Neural cell (in vitro differentiated cells): ENCODE results near the gene AGXT.

ENCODE experiments used
- EP300 ChIP-seq: fragments of 450-650 bp; conservative IDR thresholded peaks from 2 replicates; pipeline ENCODE4 v1.6.1; 2014; ENCODE audit warnings: antibody characterized with exemption, mild to moderate bottlenecking, moderate library complexity; ENCODE audit not compliant: poor library complexity, severe bottlenecking
- EZH2 ChIP-seq: fragments of 200-600, 300-800 bp; shearing (Covaris generic), sonication (generic); IDR thresholded peaks from 2 replicates; pipeline ENCODE4 v1.6.1; 2014; ENCODE audit warnings: antibody characterized with exemption, low read length, borderline replicate concordance, mild to moderate bottlenecking; ENCODE audit not compliant: insufficient read depth, poor library complexity, severe bottlenecking
- MXI1 ChIP-seq: fragments of 450-650 bp; conservative IDR thresholded peaks from 2 replicates; pipeline ENCODE4 v1.6.1; 2014; ENCODE audit warnings: antibody characterized with exemption, mild to moderate bottlenecking; ENCODE audit not compliant: poor library complexity, severe bottlenecking
- RAD21 ChIP-seq: fragments of 450-650 bp; conservative IDR thresholded peaks from 2 replicates; pipeline ENCODE4 v1.6.1; 2014; ENCODE audit warnings: antibody characterized with exemption, mild to moderate bottlenecking, moderate library complexity
- SMC3 ChIP-seq: fragments of 450-650 bp; conservative IDR thresholded peaks from 2 replicates; pipeline ENCODE4 v1.6.1; 2014; ENCODE audit warnings: antibody characterized with exemption, mild to moderate bottlenecking, moderate library complexity; ENCODE audit not compliant: poor library complexity
- TAF1 ChIP-seq: IDR thresholded peaks from 2 replicates; pipeline ENCODE4 v1.6.1; 2012; ENCODE audit warnings: low read depth
- TF ChIP-seq, protein P1 (sequence below): fragments of 450-650 bp; IDR thresholded peaks from 2 replicates; pipeline ENCODE4 v1.5.1; 2014; ENCODE audit warnings: antibody characterized with exemption, mild to moderate bottlenecking, moderate library complexity; ENCODE audit not compliant: poor library complexity, severe bottlenecking
- TF ChIP-seq, protein P2 (sequence below): IDR thresholded peaks from 2 replicates; pipeline ENCODE4 v1.6.1; 2012; ENCODE audit warnings: borderline replicate concordance

DNA sequence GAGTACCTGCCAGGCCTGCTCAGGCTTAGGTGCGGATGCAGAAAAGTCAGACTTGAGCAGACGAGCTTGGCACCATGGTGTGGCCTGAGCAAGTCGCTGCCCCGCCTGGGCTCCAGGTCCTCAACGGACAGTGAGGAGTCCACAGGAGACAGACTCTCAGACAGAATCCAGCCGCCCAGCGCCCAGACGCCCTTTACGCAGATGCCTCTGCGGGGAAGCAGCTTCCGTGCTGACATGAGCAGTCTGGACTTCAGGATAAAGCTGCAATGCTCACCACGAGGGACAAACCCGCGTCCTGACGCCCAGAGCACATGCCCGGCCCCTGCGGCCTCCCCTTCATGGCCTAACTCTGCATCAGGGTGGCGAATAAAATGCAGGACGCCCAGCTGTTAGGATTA is 30.8 kb downstream of the AGXT start:
- TF ChIP-seq, protein P1, sequence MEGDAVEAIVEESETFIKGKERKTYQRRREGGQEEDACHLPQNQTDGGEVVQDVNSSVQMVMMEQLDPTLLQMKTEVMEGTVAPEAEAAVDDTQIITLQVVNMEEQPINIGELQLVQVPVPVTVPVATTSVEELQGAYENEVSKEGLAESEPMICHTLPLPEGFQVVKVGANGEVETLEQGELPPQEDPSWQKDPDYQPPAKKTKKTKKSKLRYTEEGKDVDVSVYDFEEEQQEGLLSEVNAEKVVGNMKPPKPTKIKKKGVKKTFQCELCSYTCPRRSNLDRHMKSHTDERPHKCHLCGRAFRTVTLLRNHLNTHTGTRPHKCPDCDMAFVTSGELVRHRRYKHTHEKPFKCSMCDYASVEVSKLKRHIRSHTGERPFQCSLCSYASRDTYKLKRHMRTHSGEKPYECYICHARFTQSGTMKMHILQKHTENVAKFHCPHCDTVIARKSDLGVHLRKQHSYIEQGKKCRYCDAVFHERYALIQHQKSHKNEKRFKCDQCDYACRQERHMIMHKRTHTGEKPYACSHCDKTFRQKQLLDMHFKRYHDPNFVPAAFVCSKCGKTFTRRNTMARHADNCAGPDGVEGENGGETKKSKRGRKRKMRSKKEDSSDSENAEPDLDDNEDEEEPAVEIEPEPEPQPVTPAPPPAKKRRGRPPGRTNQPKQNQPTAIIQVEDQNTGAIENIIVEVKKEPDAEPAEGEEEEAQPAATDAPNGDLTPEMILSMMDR = no peak
- no peak for TF ChIP-seq EZH2
- no peak for TF ChIP-seq SMC3
- no peak for TF ChIP-seq RAD21
- no peak for TF ChIP-seq EP300
- no peak for TF ChIP-seq TAF1
- TF ChIP-seq, protein P2, sequence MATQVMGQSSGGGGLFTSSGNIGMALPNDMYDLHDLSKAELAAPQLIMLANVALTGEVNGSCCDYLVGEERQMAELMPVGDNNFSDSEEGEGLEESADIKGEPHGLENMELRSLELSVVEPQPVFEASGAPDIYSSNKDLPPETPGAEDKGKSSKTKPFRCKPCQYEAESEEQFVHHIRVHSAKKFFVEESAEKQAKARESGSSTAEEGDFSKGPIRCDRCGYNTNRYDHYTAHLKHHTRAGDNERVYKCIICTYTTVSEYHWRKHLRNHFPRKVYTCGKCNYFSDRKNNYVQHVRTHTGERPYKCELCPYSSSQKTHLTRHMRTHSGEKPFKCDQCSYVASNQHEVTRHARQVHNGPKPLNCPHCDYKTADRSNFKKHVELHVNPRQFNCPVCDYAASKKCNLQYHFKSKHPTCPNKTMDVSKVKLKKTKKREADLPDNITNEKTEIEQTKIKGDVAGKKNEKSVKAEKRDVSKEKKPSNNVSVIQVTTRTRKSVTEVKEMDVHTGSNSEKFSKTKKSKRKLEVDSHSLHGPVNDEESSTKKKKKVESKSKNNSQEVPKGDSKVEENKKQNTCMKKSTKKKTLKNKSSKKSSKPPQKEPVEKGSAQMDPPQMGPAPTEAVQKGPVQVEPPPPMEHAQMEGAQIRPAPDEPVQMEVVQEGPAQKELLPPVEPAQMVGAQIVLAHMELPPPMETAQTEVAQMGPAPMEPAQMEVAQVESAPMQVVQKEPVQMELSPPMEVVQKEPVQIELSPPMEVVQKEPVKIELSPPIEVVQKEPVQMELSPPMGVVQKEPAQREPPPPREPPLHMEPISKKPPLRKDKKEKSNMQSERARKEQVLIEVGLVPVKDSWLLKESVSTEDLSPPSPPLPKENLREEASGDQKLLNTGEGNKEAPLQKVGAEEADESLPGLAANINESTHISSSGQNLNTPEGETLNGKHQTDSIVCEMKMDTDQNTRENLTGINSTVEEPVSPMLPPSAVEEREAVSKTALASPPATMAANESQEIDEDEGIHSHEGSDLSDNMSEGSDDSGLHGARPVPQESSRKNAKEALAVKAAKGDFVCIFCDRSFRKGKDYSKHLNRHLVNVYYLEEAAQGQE = no peak
- TF ChIP-seq MXI1 = no peak
